Measurements from ENCODE around the gene PAK6. TPM values are rescaled to one million over a fixed set of nuclear protein-coding genes. Genes with fewer than 3 reads are reported as not detected.

The PAK6 gene
- polyA plus RNA-seq, 1 experiment = not detected

GRCh38 chr15:40297356-40297755 is 58.5 kb downstream of the PAK6 start:
- Histone ChIP-seq H3K4me3 (ENCODE audit: low read depth, low read length) (no peak overlapping the region), H3K9me3 (ENCODE audit: control insufficient read depth, insufficient read depth, low read length) (peaks cover 13% of the 10 kb centered on the region), H3K27me3 (ENCODE audit: control insufficient read depth, insufficient read depth, low read length) (peaks cover 76% of the 10 kb centered on the region), H3K27ac (ENCODE audit: low read depth, low read length) (no peak overlapping the region)
- no peak for DNase-seq (ENCODE audit: low read depth, low spot score)
- no peak for TF ChIP-seq CTCF (IDR thresholded peaks at IDR 0.05; ENCODE audit: low read depth, low read length)
- CTCF ChIA-PET = interaction anchor here (1.0 to 1.2 kb wide), 2 partner anchors 18 to 22 kb away, joined by 3 to 4 read pairs; no protein-coding TSS in a partner anchor
- POLR2A ChIA-PET = no interaction called here

GRCh38 chr15:40298216-40298935 is 59.5 kb downstream of the PAK6 start:
- H3K4me3 ChIP-seq (ENCODE audit: low read depth, low read length) = no peak overlapping the region
- ChIA-PET CTCF (interaction anchor here (1.0 kb wide), 1 partner anchor 23 kb away, joined by 3 read pairs; no protein-coding TSS in a partner anchor), POLR2A (no interaction called here)
- no peak for TF ChIP-seq CTCF (IDR thresholded peaks at IDR 0.05; ENCODE audit: low read depth, low read length)
- H3K27ac ChIP-seq (ENCODE audit: low read depth, low read length) = no peak overlapping the region
- H3K9me3 ChIP-seq (ENCODE audit: control insufficient read depth, insufficient read depth, low read length) = peaks cover 13% of the 10 kb centered on the region
- H3K27me3 ChIP-seq (ENCODE audit: control insufficient read depth, insufficient read depth, low read length) = peaks cover 78% of the 10 kb centered on the region
- no peak for DNase-seq (ENCODE audit: low read depth, low spot score)

- Histone ChIP-seq H3K27me3 (ENCODE audit: control insufficient read depth, insufficient read depth, low read length) (peaks cover 71% of the 10 kb centered on the region), H3K27ac (ENCODE audit: low read depth, low read length) (no peak overlapping the region), H3K9me3 (ENCODE audit: control insufficient read depth, insufficient read depth, low read length) (peaks cover 13% of the 10 kb centered on the region), H3K4me3 (ENCODE audit: low read depth, low read length) (no peak overlapping the region)
- no peak for DNase-seq (ENCODE audit: low read depth, low spot score)
- POLR2A ChIA-PET = no interaction called here
- CTCF ChIA-PET = interaction anchor here (2.1 kb wide), 1 partner anchor 26 kb away, joined by 8 read pairs; no protein-coding TSS in a partner anchor
- no peak for TF ChIP-seq CTCF (IDR thresholded peaks at IDR 0.05; ENCODE audit: low read depth, low read length)
Observed at GRCh38 chr15:40300367-40300766, 61.5 kb downstream of the PAK6 start.

- Histone ChIP-seq H3K4me3 (ENCODE audit: low read depth, low read length) (no peak overlapping the region), H3K9me3 (ENCODE audit: control insufficient read depth, insufficient read depth, low read length) (peaks cover 13% of the 10 kb centered on the region), H3K27ac (ENCODE audit: low read depth, low read length) (no peak overlapping the region), H3K27me3 (ENCODE audit: control insufficient read depth, insufficient read depth, low read length) (peaks cover 70% of the 10 kb centered on the region)
- CTCF ChIA-PET = interaction anchor here (0.7 to 2.1 kb wide), 3 partner anchors 10 to 83 kb away, joined by 3 to 8 read pairs (median 3); no protein-coding TSS in a partner anchor
- POLR2A ChIA-PET = no interaction called here
- no peak for TF ChIP-seq CTCF (IDR thresholded peaks at IDR 0.05; ENCODE audit: low read depth, low read length)
- no peak for DNase-seq (ENCODE audit: low read depth, low spot score)
Observed at GRCh38 chr15:40300771-40301170, 61.9 kb downstream of the PAK6 start.

- H3K27ac ChIP-seq (ENCODE audit: low read depth, low read length) = no peak overlapping the region
- CTCF ChIA-PET = interaction anchor here (0.7 to 2.1 kb wide), 3 partner anchors 9 to 84 kb away, joined by 3 to 8 read pairs (median 3); no protein-coding TSS in a partner anchor
- TF ChIP-seq CTCF (IDR thresholded peaks at IDR 0.05; ENCODE audit: low read depth, low read length) = no peak
- POLR2A ChIA-PET = no interaction called here
- peaks cover 68% of the 10 kb centered on the region for H3K27me3 ChIP-seq (ENCODE audit: control insufficient read depth, insufficient read depth, low read length)
- no peak for DNase-seq (ENCODE audit: low read depth, low spot score)
- peaks cover 13% of the 10 kb centered on the region for H3K9me3 ChIP-seq (ENCODE audit: control insufficient read depth, insufficient read depth, low read length)
- no peak overlapping the region for H3K4me3 ChIP-seq (ENCODE audit: low read depth, low read length)
Observed at GRCh38 chr15:40301467-40302179, 62.8 kb downstream of the PAK6 start.
